NB4 (cell line): ENCODE data around the gene MAN1B1.

Experiments
- POLR2A ChIP-seq: IDR thresholded peaks from 2 replicates; pipeline ENCODE4 v1.6.1; 2011; ENCODE audit warnings: mild to moderate bottlenecking; ENCODE audit not compliant: insufficient read length; ENCODE audit errors: extremely low read depth
- TF ChIP-seq, protein P1 (sequence below): IDR thresholded peaks from one replicate; pipeline ENCODE4 v1.5.1; 2012; ENCODE audit warnings: low read depth, low read length
- TF ChIP-seq, protein P2 (sequence below): IDR thresholded peaks from 2 replicates; pipeline ENCODE4 v1.6.1; 2011; ENCODE audit warnings: low read depth, low read length

DNA sequence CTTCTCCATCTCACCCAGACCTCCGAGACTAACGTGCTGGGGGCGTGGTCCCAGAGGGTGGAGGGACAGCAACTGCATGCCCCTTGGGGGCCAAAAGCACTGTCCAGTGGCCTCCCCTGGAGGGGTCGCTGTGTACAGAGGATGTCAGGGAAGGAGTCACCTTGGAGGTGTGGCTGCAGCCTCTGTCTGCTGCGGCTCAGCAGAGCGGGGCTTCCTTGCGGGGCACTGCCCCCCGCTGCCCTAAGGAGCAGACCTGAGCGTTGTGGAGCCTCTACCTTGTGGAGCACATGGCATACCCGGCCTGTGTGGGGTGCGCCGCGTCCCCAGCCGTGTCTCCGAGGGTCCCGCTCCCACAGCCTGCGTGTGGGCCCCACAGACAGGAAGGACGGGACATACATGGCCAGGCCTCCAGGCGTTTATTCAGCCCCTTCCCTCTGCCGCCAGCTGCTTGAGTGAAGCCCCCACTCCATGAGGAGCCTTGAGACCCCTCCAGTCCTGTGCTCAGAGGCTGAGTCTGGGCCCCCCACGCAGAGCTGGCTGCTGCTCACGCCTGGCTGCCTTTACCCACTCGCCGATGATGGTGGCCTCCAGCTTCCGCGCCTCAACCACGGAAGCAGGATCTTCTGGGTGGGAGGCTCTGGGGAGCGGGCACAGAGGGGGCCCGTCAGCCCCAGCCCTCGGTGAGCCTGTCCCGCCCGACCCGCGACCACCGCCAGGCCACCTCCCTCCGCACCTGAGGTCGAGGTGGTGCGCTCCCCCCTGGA lies 23.5 kb downstream of the MAN1B1 start:
- TF ChIP-seq, protein P1, sequence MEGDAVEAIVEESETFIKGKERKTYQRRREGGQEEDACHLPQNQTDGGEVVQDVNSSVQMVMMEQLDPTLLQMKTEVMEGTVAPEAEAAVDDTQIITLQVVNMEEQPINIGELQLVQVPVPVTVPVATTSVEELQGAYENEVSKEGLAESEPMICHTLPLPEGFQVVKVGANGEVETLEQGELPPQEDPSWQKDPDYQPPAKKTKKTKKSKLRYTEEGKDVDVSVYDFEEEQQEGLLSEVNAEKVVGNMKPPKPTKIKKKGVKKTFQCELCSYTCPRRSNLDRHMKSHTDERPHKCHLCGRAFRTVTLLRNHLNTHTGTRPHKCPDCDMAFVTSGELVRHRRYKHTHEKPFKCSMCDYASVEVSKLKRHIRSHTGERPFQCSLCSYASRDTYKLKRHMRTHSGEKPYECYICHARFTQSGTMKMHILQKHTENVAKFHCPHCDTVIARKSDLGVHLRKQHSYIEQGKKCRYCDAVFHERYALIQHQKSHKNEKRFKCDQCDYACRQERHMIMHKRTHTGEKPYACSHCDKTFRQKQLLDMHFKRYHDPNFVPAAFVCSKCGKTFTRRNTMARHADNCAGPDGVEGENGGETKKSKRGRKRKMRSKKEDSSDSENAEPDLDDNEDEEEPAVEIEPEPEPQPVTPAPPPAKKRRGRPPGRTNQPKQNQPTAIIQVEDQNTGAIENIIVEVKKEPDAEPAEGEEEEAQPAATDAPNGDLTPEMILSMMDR, result no peak
- no peak for TF ChIP-seq POLR2A
- TF ChIP-seq, protein P2, sequence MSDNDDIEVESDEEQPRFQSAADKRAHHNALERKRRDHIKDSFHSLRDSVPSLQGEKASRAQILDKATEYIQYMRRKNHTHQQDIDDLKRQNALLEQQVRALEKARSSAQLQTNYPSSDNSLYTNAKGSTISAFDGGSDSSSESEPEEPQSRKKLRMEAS, result no peak
